Mesenchymal stem cell (in vitro differentiated cells and primary cell): ENCODE measurements around the gene CTSF. TPM values are rescaled to one million over a fixed set of nuclear protein-coding genes. Genes with fewer than 3 reads are reported as not detected.
A peak's percentile ranks its signal among the peaks of the same experiment; 100 is the strongest.

ENCODE experiments used
- DNase-seq: peaks from one replicate; pipeline ENCODE4 v3.0.0-alpha.2; 2013
- H2AFZ ChIP-seq: one replicate; pipeline ENCODE4 v1.6.1; 2013; ENCODE audit warnings: low read depth, mild to moderate bottlenecking, control low read depth, inconsistent platforms, low read length, moderate library complexity
- H2AK5ac ChIP-seq: 2 replicates; pipeline ENCODE4 v1.6.1; 2013; ENCODE audit warnings: low read length, moderate library complexity, mild to moderate bottlenecking, inconsistent platforms; ENCODE audit not compliant: severe bottlenecking
- H2BK120ac ChIP-seq: one replicate; pipeline ENCODE4 v1.6.1; 2013; ENCODE audit warnings: low read depth, mild to moderate bottlenecking, inconsistent platforms, low read length, moderate library complexity
- H2BK12ac ChIP-seq, 2 experiments: one replicate each; pipeline ENCODE4 v1.6.1; 2013; ENCODE audit warnings: inconsistent platforms in 2 of 2, low read length in 2 of 2, mild to moderate bottlenecking in 2 of 2, moderate library complexity in 2 of 2, control low read depth in 1 of 2
- H2BK15ac ChIP-seq: one replicate; pipeline ENCODE4 v1.6.1; 2013; ENCODE audit warnings: mild to moderate bottlenecking, low read depth, inconsistent platforms; ENCODE audit not compliant: poor library complexity, severe bottlenecking
- H2BK5ac ChIP-seq: 2 replicates; pipeline ENCODE4 v1.6.1; 2013; ENCODE audit warnings: low read depth, mild to moderate bottlenecking, low read length, control low read depth, inconsistent platforms; ENCODE audit not compliant: poor library complexity, severe bottlenecking
- H3K14ac ChIP-seq, 2 experiments: one replicate each; pipeline ENCODE4 v1.6.1; 2013; ENCODE audit warnings: inconsistent platforms in 2 of 2, low read length in 2 of 2, control low read depth in 1 of 2, mild to moderate bottlenecking in 1 of 2, moderate library complexity in 1 of 2
- H3K18ac ChIP-seq, 2 experiments: one replicate each; pipeline ENCODE4 v1.6.1; 2013; ENCODE audit warnings: inconsistent platforms in 2 of 2, low read length in 2 of 2, control low read depth in 1 of 2, low read depth in 1 of 2, mild to moderate bottlenecking in 1 of 2
- H3K23ac ChIP-seq, 2 experiments: one replicate each; pipeline ENCODE4 v1.6.1; 2013; ENCODE audit warnings: inconsistent platforms in 2 of 2, low read length in 2 of 2, mild to moderate bottlenecking in 2 of 2, moderate library complexity in 2 of 2, control low read depth in 1 of 2
- H3K27ac ChIP-seq: 2 replicates; pipeline ENCODE4 v1.5.1; 2013; ENCODE audit warnings: mild to moderate bottlenecking, moderate library complexity, low read length, control low read depth, inconsistent platforms; ENCODE audit not compliant: poor library complexity, severe bottlenecking
- H3K27me3 ChIP-seq, 2 experiments: 2 replicates each; pipeline versions ENCODE4 v1.6.1 to v1.7.0; 2013; ENCODE audit warnings: low read length in 2 of 2, mild to moderate bottlenecking in 2 of 2, moderate library complexity in 2 of 2, control low read depth in 1 of 2, inconsistent platforms in 1 of 2; ENCODE audit not compliant: control insufficient read depth in 1 of 2, insufficient read depth in 1 of 2
- H3K36me3 ChIP-seq, 2 experiments: 2 replicates each; pipeline versions ENCODE4 v1.6.1 to v1.7.0; 2013; ENCODE audit warnings: low read length in 2 of 2, control low read depth in 1 of 2, inconsistent platforms in 1 of 2, low read depth in 1 of 2, mild to moderate bottlenecking in 1 of 2; ENCODE audit not compliant: insufficient read depth in 2 of 2, control insufficient read depth in 1 of 2
- H3K4ac ChIP-seq, 2 experiments: one replicate each; pipeline ENCODE4 v1.6.1; 2013; ENCODE audit warnings: inconsistent platforms in 2 of 2, low read length in 2 of 2, mild to moderate bottlenecking in 2 of 2, moderate library complexity in 2 of 2, control low read depth in 1 of 2, low read depth in 1 of 2
- H3K4me1 ChIP-seq: 2 replicates; pipeline ENCODE4 v1.6.1; 2013; ENCODE audit warnings: low read depth, low read length, control low read depth; ENCODE audit not compliant: control insufficient read depth, insufficient read depth
- H3K4me2 ChIP-seq: 2 replicates; pipeline ENCODE4 v1.6.1; 2013; ENCODE audit warnings: low read length, mild to moderate bottlenecking, inconsistent platforms; ENCODE audit not compliant: poor library complexity, severe bottlenecking
- H3K4me3 ChIP-seq, 2 experiments: 2 replicates each; pipeline versions ENCODE4 v1.5.1 to v1.7.0; 2013; ENCODE audit warnings: low read length in 2 of 2, mild to moderate bottlenecking in 2 of 2, control low read depth in 1 of 2, low read depth in 1 of 2; ENCODE audit not compliant: insufficient read depth in 1 of 2
- H3K79me1 ChIP-seq: replicated peaks from 2 replicates; pipeline ENCODE4 v1.6.1; 2013; ENCODE audit warnings: mild to moderate bottlenecking, control low read depth, low read length, inconsistent platforms; ENCODE audit not compliant: poor library complexity, severe bottlenecking
- H3K9ac ChIP-seq: 2 replicates; pipeline ENCODE4 v1.7.0; 2013; ENCODE audit warnings: mild to moderate bottlenecking, low read length, moderate library complexity
- H3K9me3 ChIP-seq: 2 replicates; pipeline ENCODE4 v1.7.0; 2013; ENCODE audit warnings: mild to moderate bottlenecking, low read length; ENCODE audit not compliant: control insufficient read depth
- H4K8ac ChIP-seq: one replicate; pipeline ENCODE4 v1.6.1; 2013; ENCODE audit warnings: inconsistent platforms, mild to moderate bottlenecking, low read length, moderate library complexity
- H4K91ac ChIP-seq: one replicate; pipeline ENCODE4 v1.6.1; 2013; ENCODE audit warnings: mild to moderate bottlenecking, low read length, inconsistent platforms
- WGBS: methylation state at CpG from one replicate; pipeline ENCODE4 v1.1.7; 2013; ENCODE audit warnings: mixed read lengths; 5-methylcytosine and 5-hydroxymethylcytosine counted together
- polyA plus RNA-seq, 2 experiments: library from polyadenylated mRNA; stranded (reverse); fragments of 200-250 nt; gene quantifications; one replicate each; pipeline ENCODE4 v1.2.3, GENCODE V29; 2013

The CTSF gene
- not detected for polyA plus RNA-seq (2013, experiment 1 of 2)
- not detected for polyA plus RNA-seq (2013, experiment 2 of 2)

DNA sequence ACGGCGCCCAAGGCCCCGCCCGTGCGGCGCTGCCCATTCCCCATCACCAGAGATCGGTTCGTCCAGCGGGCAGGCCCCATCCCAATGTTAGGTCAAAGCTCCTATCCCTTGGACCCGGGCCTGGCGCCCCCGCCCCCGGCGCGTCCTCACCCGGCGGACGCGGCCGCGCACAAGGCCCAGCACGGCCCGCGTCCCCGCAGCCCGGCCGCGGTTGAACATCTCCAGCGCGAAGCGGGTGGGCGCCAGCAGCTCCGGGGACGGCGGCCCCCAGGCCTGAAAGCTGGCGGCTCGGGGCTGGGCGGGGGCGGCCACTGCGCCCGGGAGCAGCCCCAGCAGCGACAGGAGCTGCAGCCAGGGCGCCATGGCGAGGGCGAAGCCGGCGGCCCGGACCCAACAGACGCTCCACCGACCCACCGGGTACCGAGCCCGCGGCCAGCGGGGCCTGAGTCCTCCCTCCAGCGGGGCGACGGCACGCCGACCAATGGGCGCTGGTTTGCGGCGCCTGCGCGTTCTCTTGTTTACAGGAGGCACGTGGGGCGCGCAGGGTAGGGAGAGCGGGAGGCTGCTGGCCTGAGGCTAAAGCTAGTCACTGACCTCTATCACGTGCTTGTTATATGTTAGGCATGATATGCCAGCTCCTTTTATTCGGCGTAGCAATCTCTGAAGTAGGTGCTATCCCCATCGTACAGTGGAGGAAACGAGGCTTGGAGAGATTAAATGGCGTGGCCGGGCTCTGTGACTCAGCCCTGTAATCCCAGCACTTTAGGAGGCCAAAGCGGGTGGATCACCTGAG is at the start of gene CTSF:
CTSF (minus strand) TSS at position 483 of the 793 bp plus-strand sequence; CDS start at position 363, 120 bp downstream.
- H3K9ac ChIP-seq = peak within 1 kb of the TSS; percentile 73
- H4K91ac ChIP-seq = no peak within 1 kb of the TSS
- no peak within 1 kb of the TSS for H3K18ac ChIP-seq
- H3K4me2 ChIP-seq = no peak within 1 kb of the TSS
- H3K36me3 ChIP-seq = peaks cover 0 to 17% of the 10 kb centered on the region in 2 experiments
- DNase-seq = no peak
- no peak within 1 kb of the TSS for H2BK5ac ChIP-seq
- H2BK15ac ChIP-seq = no peak within 1 kb of the TSS
- WGBS = 96% methylated on average over 77 of the region's 77 CpGs
- peak within 1 kb of the TSS in 1 of 2 experiments; percentile 75 for H3K4me3 ChIP-seq
- no peaks in the 10 kb centered on the region for H3K79me1 ChIP-seq
- no peak within 1 kb of the TSS for H2AFZ ChIP-seq
- no peak within 1 kb of the TSS for H2AK5ac ChIP-seq
- H4K8ac ChIP-seq = peak within 1 kb of the TSS; percentile 43
- H3K4me1 ChIP-seq = no peaks in the 10 kb centered on the region
- no peak within 1 kb of the TSS for H3K27ac ChIP-seq
- no peak within 1 kb of the TSS for H3K23ac ChIP-seq
- H2BK12ac ChIP-seq = no peak within 1 kb of the TSS
- H3K14ac ChIP-seq = no peak within 1 kb of the TSS
- no peak within 1 kb of the TSS for H2BK120ac ChIP-seq
- peaks cover 0 to 5% of the 10 kb centered on the region in 2 experiments for H3K27me3 ChIP-seq
- no peaks in the 10 kb centered on the region for H3K9me3 ChIP-seq
- H3K4ac ChIP-seq = no peak within 1 kb of the TSS

DNA sequence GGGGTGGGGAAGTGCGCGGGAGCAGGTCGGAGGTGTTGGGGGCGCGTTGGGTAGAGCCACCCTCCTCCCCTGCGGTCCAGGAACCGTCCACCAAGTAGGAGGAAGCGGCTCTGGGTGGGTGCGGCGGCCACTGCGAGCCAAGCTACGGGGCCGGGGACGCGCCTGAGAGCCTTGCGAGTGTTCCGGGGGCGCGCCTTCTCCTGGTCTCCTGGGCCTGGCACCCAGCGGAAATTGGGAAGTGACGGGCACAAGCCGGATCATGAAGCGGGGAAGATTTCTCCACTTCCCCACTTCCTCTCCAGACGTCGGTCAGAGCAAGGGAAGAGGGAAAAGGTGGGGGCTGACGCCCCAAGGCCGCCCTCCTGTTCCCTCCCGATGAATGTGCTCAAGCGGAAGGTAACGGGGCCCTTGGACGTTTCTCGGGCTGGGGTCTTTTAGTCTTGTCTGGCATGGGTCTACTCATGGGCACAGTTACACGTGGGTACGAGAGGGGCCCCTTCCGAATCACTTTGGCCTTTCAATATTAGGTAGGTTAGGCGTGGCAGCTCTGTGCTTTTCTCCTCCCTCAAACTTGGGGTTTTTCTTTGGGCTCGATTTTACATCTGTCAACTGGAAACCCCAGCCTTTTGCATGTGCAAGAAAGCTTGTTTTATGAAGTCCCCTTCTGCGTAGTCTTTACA is 48.9 kb upstream of the CTSF start:
- Histone ChIP-seq H3K14ac (peak overlapping the region in 1 of 2 experiments; percentile 61), H2BK120ac (no peak overlapping the region), H3K23ac (no peak overlapping the region), H3K27ac (peak overlapping the region; percentile 38), H2BK5ac (peak overlapping the region; percentile 48), H3K9me3 (no peaks in the 10 kb centered on the region), H3K18ac (peak overlapping the region; percentile 30 to 95), H3K27me3 (no peaks in the 10 kb centered on the region), H3K36me3 (peaks cover 4 to 19% of the 10 kb centered on the region in 2 experiments), H2AK5ac (no peak overlapping the region), H3K4ac (no peak overlapping the region), H4K91ac (peak overlapping the region; percentile 53), H2BK15ac (peak overlapping the region; percentile 9), H3K79me1 (peaks cover 1% of the 10 kb centered on the region), H3K4me1 (peaks cover 3% of the 10 kb centered on the region), H2AFZ (no peak overlapping the region), H3K4me2 (peak overlapping the region; percentile 94), H4K8ac (no peak overlapping the region), H2BK12ac (no peak overlapping the region), H3K9ac (peak overlapping the region; percentile 99), H3K4me3 (peak overlapping the region; percentile 78 to 99)
- no peak for DNase-seq
- under 1% methylated on average over 31 of the region's 38 CpGs for WGBS

DNA sequence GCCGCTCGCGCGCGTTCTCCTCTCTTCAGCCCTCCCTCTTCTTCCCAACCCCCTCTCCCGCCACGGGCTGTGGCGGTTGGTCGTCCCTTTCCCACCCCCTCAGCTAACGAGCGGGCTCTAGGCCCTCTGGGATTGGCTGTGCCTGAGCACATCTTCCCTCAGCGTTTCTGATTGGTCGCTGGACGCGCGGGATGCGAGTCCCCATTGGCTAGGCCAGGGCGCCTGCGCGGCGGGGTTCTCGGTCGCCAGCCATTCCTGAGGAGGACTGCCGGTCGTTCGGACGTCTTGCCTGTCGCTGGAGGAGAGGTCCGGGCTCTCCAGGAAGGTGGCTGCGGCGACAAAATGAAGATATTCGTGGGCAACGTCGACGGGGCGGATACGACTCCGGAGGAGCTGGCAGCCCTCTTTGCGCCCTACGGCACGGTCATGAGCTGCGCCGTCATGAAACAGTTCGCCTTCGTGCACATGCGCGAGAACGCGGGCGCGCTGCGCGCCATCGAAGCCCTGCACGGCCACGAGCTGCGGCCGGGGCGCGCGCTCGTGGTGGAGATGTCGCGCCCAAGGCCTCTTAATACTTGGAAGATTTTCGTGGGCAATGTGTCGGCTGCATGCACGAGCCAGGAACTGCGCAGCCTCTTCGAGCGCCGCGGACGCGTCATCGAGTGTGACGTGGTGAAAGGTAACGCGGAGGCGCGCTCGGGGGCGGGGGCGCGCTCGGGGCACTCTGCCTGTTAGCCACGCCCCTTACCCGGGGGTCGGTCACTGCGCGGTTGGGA is 48.2 kb upstream of the CTSF start, which contains the start of gene RBM14:
RBM14 (plus strand) TSS at position 252 of the 776 bp plus-strand sequence; CDS start at position 343, 91 bp downstream.
- Histone ChIP-seq H2BK15ac (peak within 1 kb of the TSS; percentile 30), H3K4me1 (peaks cover 4% of the 10 kb centered on the region), H2BK5ac (peak within 1 kb of the TSS; percentile 83), H3K4me3 (peak within 1 kb of the TSS; percentile 78 to 99), H2BK120ac (peak within 1 kb of the TSS; percentile 84), H3K36me3 (peaks cover 4 to 17% of the 10 kb centered on the region in 2 experiments), H3K14ac (peak within 1 kb of the TSS in 1 of 2 experiments; percentile 69), H3K9me3 (no peaks in the 10 kb centered on the region), H4K91ac (peak within 1 kb of the TSS; percentile 58), H3K27me3 (no peaks in the 10 kb centered on the region), H4K8ac (peak within 1 kb of the TSS; percentile 92), H3K79me1 (peaks cover 1% of the 10 kb centered on the region), H3K18ac (peak within 1 kb of the TSS; percentile 85 to 95), H3K9ac (peak within 1 kb of the TSS; percentile 99), H2AFZ (no peak within 1 kb of the TSS), H2AK5ac (no peak within 1 kb of the TSS), H3K4me2 (peak within 1 kb of the TSS; percentile 94), H2BK12ac (no peak within 1 kb of the TSS), H3K4ac (peak within 1 kb of the TSS; percentile 19 to 92), H3K27ac (peak within 1 kb of the TSS; percentile 89), H3K23ac (no peak within 1 kb of the TSS)
- under 1% methylated on average over 89 of the region's 90 CpGs for WGBS
- peak; percentile 100 for DNase-seq
